Smooth muscle cell of the brain vasculature (primary cell): Measurements from ENCODE around the gene DTYMK.
A peak's percentile ranks its signal among the peaks of the same experiment; 100 is the strongest.

ENCODE experiments used
- DNase-seq: peaks from one replicate; pipeline ENCODE4 v3.0.0-alpha.2; 2012; ENCODE audit warnings: low read depth, low spot score

Gene DTYMK

DNA sequence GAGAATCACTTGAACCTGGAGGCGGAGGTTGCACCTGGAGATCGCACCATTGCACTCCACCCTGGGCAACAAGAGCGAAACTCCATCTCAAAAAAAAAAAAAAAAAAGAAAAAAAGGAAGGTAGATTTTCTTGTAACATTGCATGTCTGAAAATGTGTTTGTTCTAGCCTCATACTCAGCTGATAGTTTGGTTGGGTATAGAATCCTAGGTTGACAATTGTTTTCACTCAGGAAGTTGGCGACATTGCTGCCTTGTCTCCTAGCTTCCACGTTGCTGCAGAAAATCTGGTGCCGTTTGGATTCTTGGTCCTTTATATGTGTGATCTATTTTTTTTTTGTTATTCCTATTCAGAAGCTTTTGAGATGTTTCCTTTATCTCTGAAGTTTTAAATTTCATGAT lies 19.9 kb upstream of the DTYMK start:
- DNase-seq, result no peak

DNA sequence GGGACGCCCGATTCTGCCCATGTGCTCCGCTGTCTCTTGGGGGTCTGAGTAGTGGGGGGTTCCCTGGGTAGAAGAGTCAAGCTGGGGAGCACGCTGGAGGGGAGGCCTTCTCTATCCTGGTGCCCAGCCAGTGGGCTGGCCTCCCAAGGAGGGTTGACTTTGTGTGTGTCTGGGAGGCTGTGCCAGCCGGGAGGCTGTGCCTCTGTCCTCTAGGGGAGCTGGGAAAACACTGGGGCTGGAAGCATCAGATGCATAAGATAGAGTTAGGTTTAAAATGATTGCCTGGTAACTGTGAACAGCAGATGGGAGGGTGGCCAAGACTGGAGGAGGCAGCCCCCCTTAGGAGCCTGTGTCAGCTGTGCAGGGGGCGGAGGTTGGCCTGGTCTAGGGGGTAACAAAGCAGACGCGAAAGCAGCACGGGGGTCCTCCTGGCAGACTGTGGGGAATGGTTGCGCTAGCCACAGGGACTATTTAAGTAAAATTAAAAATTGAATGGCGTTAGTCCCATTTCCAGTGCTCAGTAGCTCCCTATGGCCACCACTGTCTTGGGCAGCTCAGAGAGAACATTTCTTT lies 16.5 kb upstream of the DTYMK start:
- no peak for DNase-seq

DNA sequence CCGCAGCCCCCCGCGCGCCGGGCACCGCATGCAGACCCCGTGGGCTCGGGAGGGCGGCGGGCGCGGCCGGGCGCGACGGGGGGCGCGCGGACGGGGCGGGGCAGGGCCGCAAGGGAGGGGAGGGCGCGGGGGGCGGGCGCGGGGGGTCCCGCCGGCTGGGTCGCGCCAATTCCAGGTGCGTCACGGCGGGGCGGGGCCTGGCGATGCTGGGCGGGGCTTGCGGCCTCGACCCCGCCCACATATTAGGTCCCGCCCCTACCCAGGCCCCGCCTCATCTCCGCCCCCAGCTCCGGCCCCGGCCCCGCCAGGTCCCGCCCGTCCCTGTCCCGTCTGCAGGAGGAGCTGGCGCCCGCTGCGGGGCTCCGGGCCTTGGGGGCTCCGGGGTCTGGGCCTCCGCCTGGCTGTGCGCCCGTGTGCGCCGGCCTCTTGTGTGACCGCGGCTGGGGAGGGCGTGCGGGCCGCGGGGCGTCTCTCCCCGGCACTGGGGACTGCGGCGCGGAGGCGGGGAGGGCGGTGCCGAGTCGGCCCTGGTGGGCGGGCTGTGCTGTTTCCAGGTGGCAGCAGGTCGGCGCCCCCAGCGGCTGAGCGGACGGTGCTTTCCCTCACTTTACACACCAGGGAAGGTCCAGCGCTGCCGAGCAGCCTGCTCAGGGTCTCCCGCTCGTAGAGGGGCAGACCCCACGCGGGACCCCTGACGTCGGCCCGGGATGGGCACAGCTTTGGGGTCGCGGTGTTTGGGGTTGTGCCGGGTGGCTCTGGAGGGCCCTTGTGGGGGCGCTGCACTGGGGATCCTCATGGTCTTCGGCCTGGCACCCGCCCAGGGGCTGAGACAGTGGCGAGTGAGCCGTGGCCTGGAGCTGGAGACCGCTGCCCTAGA lies 15.8 kb upstream of the DTYMK start:
- DNase-seq, result no peak

DNA sequence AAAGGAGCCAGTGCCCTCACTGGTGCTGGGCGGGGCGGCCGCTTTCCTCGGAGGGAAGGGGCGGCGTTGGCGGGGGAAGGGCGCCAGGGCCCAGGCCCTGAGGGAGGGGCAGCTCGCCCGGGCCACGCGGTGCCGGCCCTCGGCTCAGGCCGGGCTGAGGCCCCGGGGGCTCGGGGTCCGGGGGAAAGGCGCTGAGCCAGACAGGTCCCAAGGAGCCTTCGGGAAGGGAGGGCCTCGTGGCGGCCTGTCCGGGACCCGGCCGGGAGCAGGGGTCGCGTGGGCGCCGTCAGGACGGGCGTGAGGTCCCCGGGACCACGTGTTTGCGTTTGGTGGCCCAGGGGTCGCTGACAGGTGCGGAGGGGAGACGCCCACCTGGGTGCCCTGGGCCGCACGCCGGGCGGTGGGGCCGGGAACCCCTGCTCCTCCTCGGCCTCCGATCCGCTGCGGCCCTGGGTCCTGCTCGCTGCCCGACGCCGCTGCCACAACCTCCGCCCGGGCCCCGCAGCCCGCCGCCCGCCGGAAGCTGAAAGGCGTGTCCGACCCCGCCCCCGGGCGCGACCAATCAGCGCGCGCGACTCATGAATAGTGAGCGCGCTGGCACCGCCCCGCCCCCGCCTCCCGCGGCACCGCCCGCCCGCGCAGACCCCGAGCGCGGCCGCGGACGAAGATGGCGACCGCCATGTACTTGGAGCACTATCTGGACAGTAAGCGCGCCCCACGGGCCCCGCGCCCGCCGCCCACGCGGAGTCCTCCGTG lies 15.0 kb upstream of the DTYMK start, which contains the start of gene ING5:
Gene ING5, plus strand, starts transcription at position 641 of the 756 bp plus-strand sequence. Its CDS starts 27 bp downstream, at position 668.
- DNase-seq, result peak; percentile 86

DNA sequence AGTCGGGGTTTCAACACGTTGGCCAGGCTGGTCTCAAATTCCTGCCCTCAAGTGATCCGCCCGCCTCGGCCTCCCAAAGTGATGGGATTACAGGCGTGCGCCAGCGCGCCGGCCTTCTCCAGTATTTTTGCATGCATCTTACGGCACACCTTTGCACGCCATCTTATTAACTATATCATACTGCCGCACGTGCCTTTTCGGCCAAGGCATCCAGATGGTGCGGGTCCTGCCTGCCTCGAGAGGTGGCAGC lies 14.5 kb upstream of the DTYMK start:
- no peak for DNase-seq

DNA sequence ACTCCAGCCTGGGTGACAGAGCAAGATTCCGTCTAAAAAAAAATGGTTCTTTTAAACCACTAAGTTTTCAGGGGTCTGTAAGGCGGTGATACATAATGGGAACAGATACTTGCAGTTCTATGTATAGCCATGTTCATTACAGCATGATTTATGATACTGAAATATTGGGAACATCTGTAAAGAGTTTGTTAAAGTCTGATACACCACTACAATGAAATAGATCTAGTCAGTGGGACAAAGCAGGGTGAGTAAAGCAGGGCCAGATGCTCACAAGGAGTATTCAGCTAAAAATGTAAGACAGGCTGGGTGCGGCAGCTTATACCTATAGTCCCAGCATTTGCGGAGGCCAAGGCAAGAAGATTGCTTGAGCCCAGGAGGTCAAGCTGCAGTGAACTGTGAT lies 9.0 kb upstream of the DTYMK start:
- DNase-seq, result no peak

DNA sequence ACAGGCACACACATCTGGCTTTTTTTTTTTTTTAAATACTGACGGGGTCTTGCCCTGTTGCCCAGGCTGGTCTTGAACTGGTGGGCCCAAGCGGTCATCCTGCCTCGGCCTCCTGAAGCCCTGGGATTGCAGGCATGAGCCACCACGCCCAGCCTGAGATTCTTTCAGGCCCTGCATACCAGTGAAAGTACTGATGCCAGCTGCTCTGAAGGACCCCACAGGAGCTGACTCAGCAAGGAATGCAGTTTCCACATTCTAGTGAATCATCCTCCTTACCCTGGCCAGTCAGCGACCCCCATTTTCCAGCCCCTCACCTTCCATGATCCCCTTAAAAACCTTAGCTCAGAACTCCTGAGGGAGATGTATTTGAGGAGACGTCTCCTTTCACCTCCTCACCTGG lies 5.8 kb upstream of the DTYMK start:
- DNase-seq, result no peak

DNA sequence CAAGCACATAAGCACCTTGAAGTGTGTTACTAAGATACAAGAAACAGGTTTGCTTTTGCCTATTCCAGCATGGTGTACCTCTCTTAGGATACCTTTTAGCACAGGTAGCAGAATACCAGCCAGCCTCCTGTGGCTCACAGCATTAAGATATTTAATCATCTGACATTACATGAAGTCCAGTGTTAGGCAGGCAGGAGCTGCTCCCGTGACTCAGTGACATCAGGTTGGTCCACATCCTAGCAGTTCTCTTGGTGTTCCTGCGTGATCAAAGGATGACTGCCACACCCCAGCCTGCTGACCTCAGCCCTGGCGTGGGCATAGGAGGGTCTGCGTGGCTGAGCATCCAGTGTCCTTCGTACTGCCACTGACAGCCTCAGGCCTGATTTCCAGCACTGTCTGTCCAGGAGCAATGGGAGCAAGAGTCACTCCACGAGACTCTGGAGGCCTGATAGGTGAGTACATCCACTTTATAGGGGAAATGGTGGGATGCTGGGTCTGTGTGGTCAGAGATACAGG lies 3.6 kb upstream of the DTYMK start:
- no peak for DNase-seq

DNA sequence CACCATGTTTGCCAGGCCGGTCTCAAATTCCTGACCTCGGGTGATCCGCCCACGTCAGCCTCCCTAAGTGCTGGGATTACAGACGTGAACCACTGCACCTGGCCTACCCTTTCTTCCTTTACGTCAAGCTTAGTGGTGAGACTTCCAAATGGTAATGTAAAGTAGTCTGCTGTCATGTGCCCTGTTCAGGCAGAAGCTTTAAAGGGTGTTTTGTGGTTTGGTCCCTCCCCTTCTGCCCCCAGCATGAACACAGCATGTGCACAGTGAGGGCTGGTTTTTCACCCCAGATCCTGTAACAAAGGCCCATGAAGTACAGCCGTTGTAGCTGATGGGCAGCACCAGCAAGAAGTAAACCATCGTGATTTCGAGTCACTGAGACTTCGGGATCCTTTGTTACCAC lies 2.7 kb upstream of the DTYMK start:
- DNase-seq, result no peak

DNA sequence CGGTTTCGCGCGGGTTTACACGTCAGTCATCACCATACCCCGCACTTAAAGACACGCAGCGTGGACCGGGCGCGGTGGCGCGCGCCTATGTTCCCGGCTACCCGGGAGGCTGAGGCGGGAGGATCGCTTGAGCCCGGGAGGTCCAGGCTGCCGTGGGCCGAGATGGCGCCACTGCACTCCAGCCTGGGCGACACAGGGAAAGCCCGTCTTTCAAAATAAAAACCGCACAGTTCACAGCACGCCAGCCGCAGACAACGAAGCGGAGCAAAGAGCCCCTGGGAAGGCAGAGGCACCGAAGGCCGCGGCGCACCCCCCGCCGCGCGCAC lies 328 bp downstream of the DTYMK start:
- DNase-seq, result no peak

DNA sequence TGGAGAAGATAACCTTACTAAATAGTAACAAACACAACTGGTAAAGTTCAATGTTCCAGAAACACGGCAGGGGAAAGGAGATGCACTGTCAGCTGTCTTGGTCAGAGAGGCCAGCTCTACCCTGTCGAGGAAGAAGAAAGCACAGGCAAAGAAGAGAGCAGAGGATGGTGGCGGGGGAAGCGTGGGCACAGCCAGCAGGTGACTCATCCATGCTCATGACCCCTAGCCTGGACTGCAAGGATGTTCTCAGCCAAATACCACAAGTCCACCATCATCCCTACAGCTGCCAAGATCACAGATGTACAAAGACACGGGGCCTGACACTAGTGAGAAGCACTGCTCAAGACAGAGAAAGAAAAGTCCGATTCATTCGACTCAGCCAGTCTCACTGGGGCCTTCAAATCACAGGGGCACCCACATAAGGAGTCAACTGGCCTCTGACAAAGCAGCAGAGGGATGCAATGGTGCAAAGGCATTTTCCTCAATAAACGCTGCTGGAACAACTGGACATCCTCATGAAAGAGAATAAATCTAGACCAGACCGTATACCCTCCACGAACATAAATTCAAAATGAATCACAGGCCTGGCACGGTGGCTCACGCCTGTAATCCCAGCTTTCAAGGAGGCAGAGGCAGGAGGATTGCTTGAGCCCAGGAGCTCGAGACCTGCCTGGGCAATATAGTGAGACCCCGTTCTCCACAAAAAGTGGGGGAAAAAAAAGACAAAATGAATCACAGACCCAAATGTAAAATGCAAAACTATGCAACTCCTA lies 5.6 kb downstream of the DTYMK start:
- no peak for DNase-seq

DNA sequence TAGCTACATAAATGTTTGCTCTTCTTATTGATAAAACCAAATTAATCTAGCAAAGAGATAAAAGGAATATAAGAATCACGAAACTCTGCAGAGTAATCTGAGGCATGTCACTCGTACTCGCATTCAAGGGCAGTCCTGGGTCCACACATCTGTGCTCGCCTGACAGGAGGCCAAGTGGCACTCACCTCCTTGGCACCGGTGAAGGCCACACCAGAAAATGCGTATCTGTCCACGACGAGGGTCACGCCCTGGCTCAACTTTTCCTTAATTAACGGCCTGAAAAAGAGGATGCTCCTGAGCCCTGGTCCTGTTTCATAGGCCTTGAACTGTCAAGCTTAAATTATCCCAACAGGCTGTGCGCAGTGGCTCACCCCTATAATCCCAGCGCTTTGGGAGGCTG lies 6.6 kb downstream of the DTYMK start:
- no peak for DNase-seq

DNA sequence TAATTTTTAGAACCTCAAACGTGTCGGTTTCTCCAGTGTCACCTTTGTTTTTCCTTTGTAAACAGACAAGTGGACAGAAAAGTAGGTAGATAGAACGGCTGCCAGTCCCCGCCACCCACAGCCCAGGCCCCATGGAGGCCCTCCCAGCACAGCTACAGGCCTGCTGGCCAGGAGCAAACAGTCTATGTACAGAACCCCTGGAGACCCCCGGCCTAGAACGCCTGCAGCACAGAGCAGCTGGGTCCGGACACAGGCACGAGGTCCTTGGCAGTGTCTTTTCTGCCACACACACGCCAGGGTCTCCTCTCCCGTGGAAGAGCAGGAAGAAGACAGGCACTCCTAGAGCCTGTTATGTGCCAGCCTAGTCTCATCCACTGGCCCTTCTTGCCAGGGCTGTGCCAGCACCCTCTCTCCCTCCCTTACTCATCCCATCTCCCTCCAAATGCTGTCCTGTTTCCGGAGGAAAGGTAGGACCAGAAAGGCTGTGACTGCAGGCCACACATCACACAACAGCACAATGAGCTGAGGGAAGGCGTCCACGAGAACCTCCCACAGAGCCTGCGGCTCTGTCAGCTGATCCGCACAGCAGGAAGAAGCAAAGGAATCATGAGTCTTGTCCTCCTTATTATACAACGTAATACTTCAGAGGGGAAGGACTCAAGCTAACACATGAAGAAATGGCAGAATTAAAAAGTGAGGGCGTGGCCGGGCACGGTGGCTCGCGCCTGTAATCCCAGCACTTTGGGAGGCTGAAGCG lies 7.7 kb downstream of the DTYMK start:
- no peak for DNase-seq

DNA sequence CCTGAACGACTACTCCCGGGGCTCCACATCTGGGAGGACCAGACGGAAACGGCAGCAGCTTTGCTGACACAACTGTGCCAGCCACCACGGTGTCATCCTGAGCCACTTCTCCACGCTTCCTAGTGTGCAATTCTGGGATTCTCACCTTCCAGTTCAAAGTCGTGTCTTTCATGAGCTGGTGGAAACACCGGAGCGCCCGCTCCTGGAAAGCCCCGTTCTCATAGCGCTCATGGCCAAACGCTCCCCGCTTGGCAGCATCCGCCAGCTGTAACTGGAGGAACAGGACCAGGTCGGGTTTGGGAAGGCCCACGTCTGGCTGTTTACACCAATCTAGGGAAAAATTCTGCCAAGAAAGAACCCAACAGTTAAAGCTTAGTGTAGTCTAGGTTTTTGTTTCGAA lies 8.3 kb downstream of the DTYMK start:
- DNase-seq, result no peak

DNA sequence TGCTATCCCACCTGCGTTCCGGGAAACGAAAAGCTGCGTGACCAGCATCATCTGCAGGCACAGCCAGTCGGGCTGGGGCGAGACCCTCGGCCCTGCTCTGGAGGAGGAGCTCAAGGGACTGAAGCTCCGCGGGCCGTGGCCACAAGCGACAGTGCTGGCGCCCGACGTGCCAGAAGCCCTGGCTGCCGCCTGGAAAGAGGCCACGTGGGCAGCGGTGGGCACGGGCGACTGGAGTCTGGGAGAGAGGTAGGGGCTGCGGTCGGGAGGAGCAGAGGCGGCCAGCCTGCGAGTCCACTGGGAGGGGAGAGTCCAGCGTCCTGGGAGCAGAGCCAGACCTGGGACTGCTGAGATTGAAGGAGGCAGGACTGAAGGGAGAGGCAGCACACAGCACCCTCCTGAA lies 9.2 kb downstream of the DTYMK start:
- DNase-seq, result no peak

DNA sequence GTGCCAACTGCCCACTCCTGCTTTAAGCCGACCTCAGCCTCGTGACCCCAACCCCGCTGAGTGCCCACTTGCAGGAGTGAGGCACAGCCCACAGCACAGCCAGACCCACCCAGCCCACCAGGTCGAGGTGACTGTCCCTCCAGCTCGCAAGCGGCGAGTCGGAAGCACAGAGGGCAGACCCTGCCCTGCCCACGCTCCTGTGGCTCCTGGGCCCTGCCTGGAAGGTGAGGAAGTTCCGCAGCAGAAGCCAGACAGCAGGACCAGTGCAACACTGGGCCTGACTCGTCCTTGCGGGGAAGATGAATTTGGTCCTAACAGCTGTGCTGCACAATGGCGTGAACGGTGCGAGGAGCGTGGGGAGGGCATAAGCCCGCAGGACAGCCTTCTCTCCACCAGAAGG lies 9.9 kb downstream of the DTYMK start:
- DNase-seq, result no peak

DNA sequence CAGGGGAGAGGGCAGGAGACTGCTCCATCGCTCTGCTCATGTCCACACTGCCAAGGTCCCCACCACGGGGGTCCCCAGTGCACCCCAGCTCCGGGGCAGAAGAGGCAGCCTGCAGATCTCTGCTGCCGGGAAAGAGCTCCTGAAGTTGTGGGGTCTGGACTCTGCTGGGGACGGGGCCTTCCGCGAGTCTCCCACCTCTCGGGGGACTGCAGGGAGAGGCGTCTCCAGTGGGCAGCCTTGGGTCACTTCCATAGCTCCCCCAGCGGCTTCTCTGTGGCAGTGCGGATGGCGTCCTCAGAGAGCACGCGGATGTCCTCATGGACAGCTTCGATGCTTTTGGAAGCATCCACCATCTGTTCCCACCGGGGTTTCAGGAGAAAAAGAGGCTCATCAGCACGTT lies 10.7 kb downstream of the DTYMK start:
- DNase-seq, result no peak

DNA sequence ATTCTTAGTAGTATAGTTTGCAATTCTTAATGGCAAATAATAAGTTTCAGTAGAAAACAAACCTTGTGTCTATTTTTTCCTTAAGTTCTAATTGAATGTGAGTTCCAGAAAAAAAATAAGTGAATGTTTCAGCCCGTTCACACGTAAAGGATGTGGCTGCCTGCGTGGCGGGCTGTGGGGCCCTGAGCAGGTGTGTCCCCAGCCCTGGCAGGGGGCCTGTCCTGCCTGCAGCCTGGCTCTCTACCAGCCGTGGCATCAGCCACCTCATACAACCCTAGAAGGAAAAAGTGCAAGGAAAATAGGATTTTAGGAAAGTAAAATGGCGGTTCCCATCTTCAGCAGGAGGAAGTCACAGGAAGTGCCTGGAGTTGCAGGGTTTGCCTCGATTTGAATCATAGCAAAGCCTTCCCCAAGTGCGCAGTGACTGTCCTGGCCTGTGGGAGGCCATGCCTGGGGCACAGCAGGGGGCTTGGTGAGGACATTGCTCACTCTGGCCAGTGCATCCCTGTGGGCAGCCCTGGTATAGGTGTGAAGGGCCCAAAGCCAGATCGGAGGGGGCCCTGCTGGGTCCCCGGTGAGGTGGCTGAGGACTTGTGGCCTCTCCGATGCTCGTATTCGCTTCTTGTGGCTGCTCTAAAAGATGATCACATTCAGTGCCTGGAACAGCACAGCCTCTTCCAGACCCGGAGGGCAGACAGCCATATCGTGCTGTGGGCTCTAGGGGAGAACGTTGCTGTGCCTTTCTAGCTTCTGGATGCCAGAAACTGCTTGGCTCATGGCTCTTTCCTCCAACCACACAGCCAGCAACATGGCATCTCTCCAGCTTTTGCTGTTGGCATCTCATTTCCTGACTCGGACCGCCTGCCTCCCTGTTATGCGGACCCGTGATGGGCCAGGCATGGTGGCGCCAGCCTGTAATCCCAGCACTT lies 12.6 kb downstream of the DTYMK start:
- DNase-seq, result no peak

DNA sequence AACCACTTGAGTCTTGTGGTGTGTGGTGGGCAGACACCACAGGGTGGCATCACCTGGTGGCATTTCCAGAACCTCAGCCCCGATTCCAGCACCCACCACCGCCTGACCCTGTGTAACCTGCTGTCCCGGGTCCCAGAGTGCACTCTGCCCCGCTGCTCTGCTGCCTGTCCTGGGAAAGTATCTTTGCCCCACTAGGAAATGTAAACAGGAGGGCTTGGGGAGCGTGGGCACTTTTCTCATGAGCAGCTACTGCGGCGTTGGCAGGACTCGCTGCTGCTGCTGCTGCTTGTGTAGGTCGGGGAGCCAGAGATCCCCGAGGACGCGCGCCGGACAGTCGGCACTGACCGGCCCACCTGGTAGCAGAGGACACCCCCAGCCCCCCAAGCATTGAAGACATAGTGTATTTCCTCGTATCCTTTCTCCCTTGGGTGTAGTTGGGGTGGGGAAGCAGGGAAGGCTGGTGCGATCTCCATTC lies 13.4 kb downstream of the DTYMK start:
- no peak for DNase-seq
